ENCODE measurements around the gene APOO. TPM values are rescaled to one million over a fixed set of nuclear protein-coding genes. Genes with fewer than 3 reads are reported as not detected.
A peak's percentile ranks its signal among the peaks of the same experiment; 100 is the strongest.

Gene APOO
- total RNA-seq, 4 donors from 2014 or later = 2.0 to 21.9 (median 11.2) TPM

DNA sequence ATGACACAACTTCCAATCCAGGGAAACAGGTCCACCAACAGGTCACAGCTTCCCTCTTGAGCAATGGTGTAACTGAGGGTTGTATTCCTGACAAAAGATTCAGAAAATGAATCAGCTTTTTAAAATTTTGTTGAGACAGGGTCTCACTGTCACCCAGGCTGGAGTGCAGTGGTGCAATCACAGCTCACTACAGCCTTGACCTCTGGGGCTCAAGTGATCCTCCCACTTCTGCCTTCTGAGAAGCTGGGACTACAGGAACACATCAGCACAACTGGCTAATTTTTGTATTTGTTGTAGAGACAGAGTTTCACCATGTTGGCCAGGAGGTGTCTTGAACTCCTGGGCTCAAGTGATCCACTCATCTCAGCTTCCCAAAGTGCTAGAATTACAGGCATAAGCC is 81.1 kb downstream of the APOO start:
- peaks cover 0 to 2% of the 10 kb centered on the region in 2 donors for H3K4me1 ChIP-seq
- no peaks in the 10 kb centered on the region for H3K36me3 ChIP-seq
- no peaks in the 10 kb centered on the region for H3K9me3 ChIP-seq
- TF ChIP-seq, protein P1, sequence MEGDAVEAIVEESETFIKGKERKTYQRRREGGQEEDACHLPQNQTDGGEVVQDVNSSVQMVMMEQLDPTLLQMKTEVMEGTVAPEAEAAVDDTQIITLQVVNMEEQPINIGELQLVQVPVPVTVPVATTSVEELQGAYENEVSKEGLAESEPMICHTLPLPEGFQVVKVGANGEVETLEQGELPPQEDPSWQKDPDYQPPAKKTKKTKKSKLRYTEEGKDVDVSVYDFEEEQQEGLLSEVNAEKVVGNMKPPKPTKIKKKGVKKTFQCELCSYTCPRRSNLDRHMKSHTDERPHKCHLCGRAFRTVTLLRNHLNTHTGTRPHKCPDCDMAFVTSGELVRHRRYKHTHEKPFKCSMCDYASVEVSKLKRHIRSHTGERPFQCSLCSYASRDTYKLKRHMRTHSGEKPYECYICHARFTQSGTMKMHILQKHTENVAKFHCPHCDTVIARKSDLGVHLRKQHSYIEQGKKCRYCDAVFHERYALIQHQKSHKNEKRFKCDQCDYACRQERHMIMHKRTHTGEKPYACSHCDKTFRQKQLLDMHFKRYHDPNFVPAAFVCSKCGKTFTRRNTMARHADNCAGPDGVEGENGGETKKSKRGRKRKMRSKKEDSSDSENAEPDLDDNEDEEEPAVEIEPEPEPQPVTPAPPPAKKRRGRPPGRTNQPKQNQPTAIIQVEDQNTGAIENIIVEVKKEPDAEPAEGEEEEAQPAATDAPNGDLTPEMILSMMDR (IDR thresholded peaks at IDR 0.05) = no peak
- no peak for TF ChIP-seq POLR2A (IDR thresholded peaks at IDR 0.05)
- H3K4me3 ChIP-seq = no peak overlapping the region
- intact Hi-C loops (cut with DNase I; ENCODE audit: low total_unique reads) = no loop called here
- H3K27ac ChIP-seq = no peak overlapping the region
- DNase-seq = no peak
- no peaks in the 10 kb centered on the region for H3K27me3 ChIP-seq

DNA sequence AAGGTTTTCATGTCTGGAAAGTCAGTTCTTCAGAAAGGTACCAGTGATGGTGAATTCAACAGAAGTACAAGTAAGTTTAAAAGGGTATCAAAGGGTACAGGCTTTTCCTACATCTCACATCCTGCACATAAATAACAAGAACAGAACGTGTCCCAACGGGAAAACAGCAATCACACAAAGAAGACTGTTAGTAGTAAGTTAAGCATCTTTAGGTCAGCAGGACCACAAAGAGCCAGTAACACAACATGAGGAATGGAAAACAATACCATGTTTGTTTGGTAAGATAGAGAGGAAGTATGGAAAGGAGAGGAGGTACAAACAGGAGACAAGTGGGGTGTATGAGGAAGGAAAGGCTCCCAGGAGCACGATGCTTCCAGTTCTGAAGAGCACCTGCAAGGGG is 81.5 kb downstream of the APOO start:
- Histone ChIP-seq H3K27me3 (no peaks in the 10 kb centered on the region), H3K4me3 (no peak overlapping the region), H3K4me1 (peaks cover 0 to 2% of the 10 kb centered on the region in 2 donors), H3K36me3 (no peaks in the 10 kb centered on the region), H3K27ac (no peak overlapping the region), H3K9me3 (no peaks in the 10 kb centered on the region)
- intact Hi-C loops (cut with DNase I; ENCODE audit: low total_unique reads) = no loop called here
- TF ChIP-seq POLR2A (IDR thresholded peaks at IDR 0.05) = no peak
- TF ChIP-seq, protein P1 (IDR thresholded peaks at IDR 0.05) = no peak
- no peak for DNase-seq

GRCh38 chrX:23825675-23826074 is 82.1 kb downstream of the APOO start:
- no peak overlapping the region for H3K27ac ChIP-seq
- no peaks in the 10 kb centered on the region for H3K27me3 ChIP-seq
- no peaks in the 10 kb centered on the region for H3K36me3 ChIP-seq
- intact Hi-C loops (cut with DNase I; ENCODE audit: low total_unique reads) = no loop called here
- no peak for DNase-seq
- H3K4me1 ChIP-seq = peaks cover 0 to 2% of the 10 kb centered on the region in 2 donors
- TF ChIP-seq POLR2A (IDR thresholded peaks at IDR 0.05) = no peak
- TF ChIP-seq, protein P1 (IDR thresholded peaks at IDR 0.05) = no peak
- H3K9me3 ChIP-seq = no peaks in the 10 kb centered on the region
- H3K4me3 ChIP-seq = no peak overlapping the region

DNA sequence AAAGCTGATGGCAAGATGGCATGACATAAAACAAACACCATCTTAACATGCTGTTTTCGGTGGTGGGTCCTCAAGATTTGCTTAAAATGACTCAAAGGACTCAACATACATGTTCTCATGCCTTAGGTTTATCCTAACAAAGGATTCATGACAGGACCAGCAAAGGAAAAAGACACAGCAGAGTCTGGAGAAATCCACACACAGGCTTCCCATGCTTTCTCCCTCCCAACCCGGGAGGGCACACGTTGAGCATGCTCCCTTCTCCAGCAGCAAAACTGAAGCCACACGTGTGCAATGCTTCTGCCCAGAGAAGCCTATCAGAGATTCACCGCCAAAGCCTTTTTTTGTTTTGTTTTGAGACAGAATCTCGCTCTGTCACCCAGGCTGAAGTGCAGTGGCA is 84.9 kb downstream of the APOO start:
- TF ChIP-seq, protein P1 (IDR thresholded peaks at IDR 0.05) = no peak
- TF ChIP-seq POLR2A (IDR thresholded peaks at IDR 0.05) = no peak

GRCh38 chrX:23822397-23822796 is 85.3 kb downstream of the APOO start:
- no peaks in the 10 kb centered on the region for H3K36me3 ChIP-seq
- H3K27me3 ChIP-seq = no peaks in the 10 kb centered on the region
- H3K27ac ChIP-seq = peak overlapping the region; percentile 26 to 61
- no peak for DNase-seq
- no peaks in the 10 kb centered on the region for H3K9me3 ChIP-seq
- intact Hi-C loops (cut with DNase I; ENCODE audit: low total_unique reads) = no loop called here
- H3K4me3 ChIP-seq = no peak overlapping the region
- H3K4me1 ChIP-seq = peaks cover 0 to 2% of the 10 kb centered on the region in 2 donors
- no peak for TF ChIP-seq POLR2A (IDR thresholded peaks at IDR 0.05)
- TF ChIP-seq, protein P1 (IDR thresholded peaks at IDR 0.05) = no peak

More for the DNA sequence above, 84.9 kb downstream of the APOO start:
- intact Hi-C loops (cut with DNase I; ENCODE audit: low total_unique reads) = no loop called here
- Histone ChIP-seq H3K27ac (peak overlapping the region in 1 of 2 donors; percentile 61), H3K36me3 (no peaks in the 10 kb centered on the region), H3K4me3 (no peak overlapping the region), H3K4me1 (peaks cover 0 to 2% of the 10 kb centered on the region in 2 donors), H3K9me3 (no peaks in the 10 kb centered on the region), H3K27me3 (no peaks in the 10 kb centered on the region)
- no peak for DNase-seq

All from uterus (tissue), 4 donors.